ENCODE measurements around the gene AKIRIN1.
"Not testable (repeated sequence)": the region's sequence is repeated elsewhere in the genome, so short reads cannot be mapped to it uniquely, and the experiment has no call there.

Gene AKIRIN1

GRCh38 chr1:38962560-38962959 is 28.5 kb upstream of the AKIRIN1 start:
- Histone ChIP-seq H3K27me3 (no peaks in the 10 kb centered on the region), H3K4me1 (peaks cover 0 to 44% (median 20%) of the 10 kb centered on the region in 10 experiments; a peak in 15 of 20 replicates), H3K9me3 (replicated peaks in 1 of 11) (no peaks in the 10 kb centered on the region), H3K9ac (peak overlapping the region in 1 of 11 experiments; percentile 3; a peak in 1 of 22 replicates), H3K36me3 (no peaks in the 10 kb centered on the region), H3K4me3 (no peak overlapping the region), H3K4me2 (peak overlapping the region in 10 of 11 experiments; percentile 10 to 84 (median 60); a peak in 18 of 22 replicates), H4K20me1 (no peaks in the 10 kb centered on the region), H3K27ac (peak overlapping the region in 6 of 11 experiments; percentile 19 to 72 (median 50); a peak in 8 of 22 replicates)
- peak in 10 of 11 experiments; percentile 22 to 90 (median 80); a peak in 17 of 22 replicates for TF ChIP-seq Cebpa-rat (IDR thresholded peaks at IDR 0.05)

- Histone ChIP-seq H3K9me3 (replicated peaks in 1 of 11) (no peaks in the 10 kb centered on the region), H3K4me3 (no peak overlapping the region), H4K20me1 (no peaks in the 10 kb centered on the region), H3K27ac (no peak overlapping the region), H3K4me1 (peaks cover 0 to 38% (median 20%) of the 10 kb centered on the region in 10 experiments; a peak in 15 of 20 replicates), H3K36me3 (no peaks in the 10 kb centered on the region), H3K27me3 (no peaks in the 10 kb centered on the region), H3K9ac (no peak overlapping the region), H3K4me2 (no peak overlapping the region)
- TF ChIP-seq Cebpa-rat (IDR thresholded peaks at IDR 0.05), result no peak
Measured at GRCh38 chr1:38964140-38964548, 26.9 kb upstream of the AKIRIN1 start.

GRCh38 chr1:38973145-38973544 is 17.9 kb upstream of the AKIRIN1 start:
- not testable (repeated sequence) for H4K20me1 ChIP-seq, H3K4me1 ChIP-seq, H3K9ac ChIP-seq, H3K27me3 ChIP-seq, H3K36me3 ChIP-seq, H3K4me2 ChIP-seq, H3K27ac ChIP-seq, H3K4me3 ChIP-seq
- H3K9me3 ChIP-seq (replicated peaks in 1 of 11), result peaks cover 7 to 14% (median 9%) of the 10 kb centered on the region in 11 experiments

- H3K4me3 ChIP-seq, result no peak overlapping the region
- no peaks in the 10 kb centered on the region for H3K36me3 ChIP-seq
- no peak for TF ChIP-seq Cebpa-rat (IDR thresholded peaks at IDR 0.05)
- no peak overlapping the region for H3K27ac ChIP-seq
- no peaks in the 10 kb centered on the region for H4K20me1 ChIP-seq
- H3K9me3 ChIP-seq (replicated peaks in 1 of 11), result peaks cover 14 to 21% (median 16%) of the 10 kb centered on the region in 11 experiments
- H3K27me3 ChIP-seq, result no peaks in the 10 kb centered on the region
- no peaks in the 10 kb centered on the region for H3K4me1 ChIP-seq
- no peak overlapping the region for H3K9ac ChIP-seq
- H3K4me2 ChIP-seq, result no peak overlapping the region
Measured at GRCh38 chr1:38973659-38974437, 17.2 kb upstream of the AKIRIN1 start.

- not testable (repeated sequence) for H3K27me3 ChIP-seq, H3K4me2 ChIP-seq, H3K4me3 ChIP-seq, H3K4me1 ChIP-seq, H3K9ac ChIP-seq, H3K36me3 ChIP-seq, H3K27ac ChIP-seq, H4K20me1 ChIP-seq
- peaks cover 24 to 39% (median 32%) of the 10 kb centered on the region in 11 experiments for H3K9me3 ChIP-seq (replicated peaks in 1 of 11)
Measured at GRCh38 chr1:38977399-38978244, 13.5 kb upstream of the AKIRIN1 start.

- H3K9ac ChIP-seq, H3K4me3 ChIP-seq, H3K4me2 ChIP-seq, H3K4me1 ChIP-seq, H3K36me3 ChIP-seq, H3K27ac ChIP-seq, H4K20me1 ChIP-seq, H3K27me3 ChIP-seq: not testable (repeated sequence)
- H3K9me3 ChIP-seq (replicated peaks in 1 of 11), result peaks cover 24 to 39% (median 32%) of the 10 kb centered on the region in 11 experiments
Measured at GRCh38 chr1:38978245-38978542, 12.9 kb upstream of the AKIRIN1 start.

GRCh38 chr1:38979380-38979779 is 11.7 kb upstream of the AKIRIN1 start:
- Histone ChIP-seq H3K4me1 (peaks cover 0 to 10% (median 4%) of the 10 kb centered on the region in 10 experiments; a peak in 5 of 20 replicates), H3K9me3 (replicated peaks in 1 of 11) (peaks cover 24 to 39% (median 32%) of the 10 kb centered on the region in 11 experiments)
- H3K27ac ChIP-seq, H3K27me3 ChIP-seq, H3K4me3 ChIP-seq, H3K36me3 ChIP-seq, H3K9ac ChIP-seq, H3K4me2 ChIP-seq, H4K20me1 ChIP-seq: not testable (repeated sequence)

- H4K20me1 ChIP-seq, result peaks cover 30 to 38% (median 35%) of the 10 kb centered on the region in 11 experiments
- no peak for TF ChIP-seq Cebpa-rat (IDR thresholded peaks at IDR 0.05)
- peaks cover 29 to 41% (median 36%) of the 10 kb centered on the region in 10 experiments for H3K4me1 ChIP-seq
- peaks cover 19 to 26% (median 22%) of the 10 kb centered on the region in 11 experiments for H3K36me3 ChIP-seq
- no peaks in the 10 kb centered on the region for H3K27me3 ChIP-seq
- H3K4me3 ChIP-seq, result peak overlapping the region in 3 of 10 experiments; percentile 80 to 98 (median 98); a peak in 2 of 20 replicates
- peak overlapping the region in 8 of 11 experiments; percentile 82 to 99 (median 97); a peak in 13 of 22 replicates for H3K27ac ChIP-seq
- H3K4me2 ChIP-seq, result peak overlapping the region; percentile 65 to 87 (median 76)
- peak overlapping the region in 10 of 11 experiments; percentile 81 to 99 (median 98); a peak in 12 of 22 replicates for H3K9ac ChIP-seq
- H3K9me3 ChIP-seq (replicated peaks in 1 of 11), result no peaks in the 10 kb centered on the region
Measured at GRCh38 chr1:38989979-38990378, 1.1 kb upstream of the AKIRIN1 start.

- no peak for TF ChIP-seq Cebpa-rat (IDR thresholded peaks at IDR 0.05)
- H3K4me3 ChIP-seq, result peak overlapping the region; percentile 80 to 99 (median 96)
- H3K27me3 ChIP-seq, result no peaks in the 10 kb centered on the region
- peak overlapping the region; percentile 65 to 87 (median 76) for H3K4me2 ChIP-seq
- H3K27ac ChIP-seq, result peak overlapping the region; percentile 82 to 99 (median 97)
- H3K36me3 ChIP-seq, result peaks cover 23 to 30% (median 26%) of the 10 kb centered on the region in 11 experiments
- peaks cover 33 to 42% (median 39%) of the 10 kb centered on the region in 11 experiments for H4K20me1 ChIP-seq
- H3K4me1 ChIP-seq, result peaks cover 33 to 45% (median 39%) of the 10 kb centered on the region in 10 experiments
- peak overlapping the region; percentile 81 to 99 (median 98) for H3K9ac ChIP-seq
- no peaks in the 10 kb centered on the region for H3K9me3 ChIP-seq (replicated peaks in 1 of 11)
Measured at GRCh38 chr1:38990386-38990737, 714 bp upstream of the AKIRIN1 start.
